H1 (cell line): ENCODE data around the gene HDAC3. TPM values are rescaled to one million over a fixed set of nuclear protein-coding genes. Genes with fewer than 3 reads are reported as not detected.

Experiments used
- CTCF ChIA-PET: fragments of 300-600 bp; sonication (Branson Sonifier 250); formaldehyde crosslinking; loops from one replicate; lab custom pipeline; 2021; ENCODE audit not compliant: partially characterized antibody; lab: Charles Lee
- POLR2A ChIA-PET: fragments of 300-600 bp; sonication (Branson Sonifier 250); formaldehyde crosslinking; loops from one replicate; lab custom pipeline; 2021; ENCODE audit warnings: inconsistent platforms; ENCODE audit not compliant: partially characterized antibody; lab: Charles Lee
- DNase-seq, 2 experiments: peaks; one replicate each; pipeline versions ENCODE4 v3.0.0 to v3.0.0-alpha.2; 2010 to 2022; ENCODE audit warnings: low spot score in 2 of 2, low read depth in 1 of 2, mixed read lengths in 1 of 2
- FAIRE-seq: peaks from 2 replicates; lab custom pipeline; 2011; peaks lifted over from hg19 to GRCh38; lab: Jason Lieb, UNC
- H2AFZ ChIP-seq: 2 replicates; pipeline ENCODE4 v1.8.1; 2012; ENCODE audit warnings: low read length, inconsistent platforms
- H2AK5ac ChIP-seq: 2 replicates; pipeline ENCODE4 v1.6.1; 2013; ENCODE audit warnings: low read depth, low read length
- H2BK120ac ChIP-seq: replicated peaks from 2 replicates; pipeline ENCODE3; 2013; ENCODE audit warnings: low read depth, low read length, inconsistent platforms
- H2BK12ac ChIP-seq: 2 replicates; pipeline ENCODE4 v1.6.1; 2013; ENCODE audit warnings: low read depth, low read length
- H2BK15ac ChIP-seq: 2 replicates; pipeline ENCODE4 v1.6.1; 2013; ENCODE audit warnings: low read length
- H2BK20ac ChIP-seq: 2 replicates; pipeline ENCODE4 v1.6.1; 2013; ENCODE audit warnings: low read length
- H2BK5ac ChIP-seq: 2 replicates; pipeline ENCODE4 v1.6.1; 2013; ENCODE audit warnings: low read depth, low read length
- H3K14ac ChIP-seq: 2 replicates; pipeline ENCODE4 v1.6.1; 2013; ENCODE audit warnings: inconsistent platforms; ENCODE audit not compliant: insufficient read length
- H3K18ac ChIP-seq: 2 replicates; pipeline ENCODE4 v1.6.1; 2013; ENCODE audit warnings: low read length; ENCODE audit errors: extremely low read depth
- H3K23ac ChIP-seq: 2 replicates; pipeline ENCODE4 v1.6.1; 2013; ENCODE audit warnings: inconsistent platforms; ENCODE audit not compliant: insufficient read length
- H3K23me2 ChIP-seq: 2 replicates; pipeline ENCODE4 v1.6.1; 2013; ENCODE audit warnings: low read depth, low read length
- H3K27ac ChIP-seq: 2 replicates; pipeline ENCODE4 v1.6.1; 2011; ENCODE audit warnings: low read depth, low read length, inconsistent platforms
- H3K27me3 ChIP-seq, 4 experiments: replicated peaks in 1 of 4; 1 replicate in 1 of 4; 2 replicates in 3 of 4; pipeline versions ENCODE4 v1.6.1 to v1.8.1; 2011 to 2013; ENCODE audit warnings: low read length in 3 of 4, mild to moderate bottlenecking in 3 of 4, inconsistent platforms in 2 of 4, mixed read lengths in 2 of 4, moderate library complexity in 1 of 4; ENCODE audit not compliant: control insufficient read depth in 3 of 4, insufficient read depth in 3 of 4; ENCODE audit errors: extremely low read depth in 1 of 4
- H3K36me3 ChIP-seq, 4 experiments: 2 replicates each; pipeline versions ENCODE4 v1.6.1 to v1.8.1; 2011 to 2013; ENCODE audit warnings: mild to moderate bottlenecking in 4 of 4, low read length in 3 of 4, moderate library complexity in 2 of 4, control low read depth in 1 of 4, inconsistent platforms in 1 of 4; ENCODE audit not compliant: insufficient read depth in 4 of 4, control insufficient read depth in 2 of 4
- H3K4ac ChIP-seq: replicated peaks from 2 replicates; pipeline ENCODE3; 2013; ENCODE audit warnings: low read length, low read depth, mixed read lengths, inconsistent platforms; ENCODE audit not compliant: insufficient read length
- H3K4me1 ChIP-seq, 4 experiments: replicated peaks in 1 of 4; 1 replicate in 1 of 4; 2 replicates in 3 of 4; pipeline versions ENCODE4 v1.6.1 to v1.8.1; 2011 to 2013; ENCODE audit warnings: low read length in 3 of 4, inconsistent platforms in 2 of 4, mixed read lengths in 1 of 4; ENCODE audit not compliant: insufficient read depth in 4 of 4, control insufficient read depth in 3 of 4
- H3K4me2 ChIP-seq, 2 experiments: 2 replicates each; pipeline versions ENCODE4 v1.6.1 to v1.8.1; 2011 to 2013; ENCODE audit warnings: low read depth in 2 of 2, low read length in 2 of 2, control low read depth in 1 of 2, inconsistent platforms in 1 of 2, mild to moderate bottlenecking in 1 of 2; ENCODE audit not compliant: insufficient read depth in 1 of 2
- H3K4me3 ChIP-seq, 4 experiments: fragments of 200-600, 300-600 bp in 1 of 4; sonication (generic), shearing (Covaris generic), sonication (Bioruptor Twin) in 1 of 4; 2 replicates each; pipeline versions ENCODE4 v1.5.1 to v1.8.1; 2011 to 2016; ENCODE audit warnings: low read length in 4 of 4, low read depth in 3 of 4, control low read depth in 2 of 4, inconsistent platforms in 2 of 4, mild to moderate bottlenecking in 2 of 4, mixed read lengths in 1 of 4, moderate library complexity in 1 of 4; ENCODE audit not compliant: insufficient read depth in 2 of 4; ENCODE audit errors: extremely low read depth in 1 of 4
- H3K56ac ChIP-seq: replicated peaks from 2 replicates; pipeline ENCODE3; 2013; ENCODE audit warnings: low read depth, mild to moderate bottlenecking, mixed read lengths, low read length, inconsistent platforms; ENCODE audit not compliant: insufficient read length
- H3K79me1 ChIP-seq: 2 replicates; pipeline ENCODE4 v1.6.1; 2013; ENCODE audit warnings: low read depth, low read length, control low read depth
- H3K79me2 ChIP-seq, 2 experiments: 2 replicates each; pipeline versions ENCODE4 v1.6.1 to v1.8.1; 2012 to 2013; ENCODE audit warnings: low read length in 2 of 2, mild to moderate bottlenecking in 2 of 2, inconsistent platforms in 1 of 2; ENCODE audit not compliant: insufficient read depth in 2 of 2, control insufficient read depth in 1 of 2
- H3K9ac ChIP-seq, 4 experiments: replicated peaks in 1 of 4; 1 replicate in 1 of 4; 2 replicates in 3 of 4; pipeline versions ENCODE4 v1.6.1 to v1.8.1; 2011 to 2013; ENCODE audit warnings: low read depth in 3 of 4, low read length in 3 of 4, control low read depth in 2 of 4, mild to moderate bottlenecking in 2 of 4, moderate library complexity in 2 of 4, inconsistent platforms in 1 of 4; ENCODE audit errors: extremely low read depth in 1 of 4
- H3K9me3 ChIP-seq, 2 experiments: 2 replicates each; pipeline versions ENCODE4 v1.6.1 to v1.8.1; 2012 to 2013; ENCODE audit warnings: mild to moderate bottlenecking in 2 of 2, moderate library complexity in 2 of 2, control low read depth in 1 of 2, inconsistent platforms in 1 of 2, low read depth in 1 of 2, low read length in 1 of 2, mixed read lengths in 1 of 2; ENCODE audit not compliant: insufficient read depth in 2 of 2
- H4K20me1 ChIP-seq, 2 experiments: replicated peaks in 1 of 2; 2 replicates each; pipeline versions ENCODE3 to v1.8.1; 2011 to 2013; ENCODE audit warnings: inconsistent platforms in 2 of 2, low read length in 2 of 2, mild to moderate bottlenecking in 1 of 2; ENCODE audit not compliant: insufficient read depth in 2 of 2, control insufficient read depth in 1 of 2
- H4K5ac ChIP-seq: 2 replicates; pipeline ENCODE4 v1.6.1; 2013; ENCODE audit warnings: low read length, low read depth, mixed read lengths, inconsistent platforms; ENCODE audit not compliant: insufficient read length
- H4K8ac ChIP-seq: 2 replicates; pipeline ENCODE4 v1.8.0; 2013; ENCODE audit warnings: mild to moderate bottlenecking, moderate library complexity, low read length, inconsistent platforms; ENCODE audit not compliant: insufficient read depth; ENCODE audit errors: extremely low read depth
- H4K91ac ChIP-seq: replicated peaks from 2 replicates; pipeline ENCODE3; 2013; ENCODE audit warnings: low read length, mixed read lengths, inconsistent platforms; ENCODE audit not compliant: insufficient read length
- CHD1 ChIP-seq: IDR thresholded peaks from 2 replicates; pipeline ENCODE4 v1.6.1; 2012; ENCODE audit warnings: low read depth, low read length, improper control_type of control experiment
- EGR1 ChIP-seq: IDR thresholded peaks from 2 replicates; pipeline ENCODE4 v1.6.1; 2011; ENCODE audit warnings: low read depth, low read length, borderline replicate concordance
- GTF2F1 ChIP-seq: IDR thresholded peaks from 2 replicates; pipeline ENCODE4 v1.6.1; 2012; ENCODE audit warnings: low read depth, low read length, improper control_type of control experiment, borderline replicate concordance
- MAX ChIP-seq: IDR thresholded peaks from 2 replicates; pipeline ENCODE4 v1.6.1; 2012; ENCODE audit warnings: inconsistent platforms
- SIX5 ChIP-seq: IDR thresholded peaks from 2 replicates; pipeline ENCODE4 v1.6.1; 2011; ENCODE audit warnings: mild to moderate bottlenecking, low read depth, low read length
- WGBS, 2 experiments: shearing (Covaris generic) in 1 of 2; methylation state at CpG; one replicate each; pipeline versions ENCODE4 v1.1.6 to v1.1.7; 2013 to 2015; ENCODE audit warnings: low lambda C conversion rate in 2 of 2, mixed read lengths in 2 of 2, inconsistent platforms in 1 of 2, low coverage in 1 of 2, missing lambda C conversion rate in 1 of 2; ENCODE audit not compliant: insufficient replicate concordance in 2 of 2, insufficient coverage in 1 of 2, insufficient read length in 1 of 2; ENCODE audit errors: extremely low coverage in 1 of 2, missing lambda C conversion rate in 1 of 2; 5-methylcytosine and 5-hydroxymethylcytosine counted together
- polyA plus RNA-seq, 7 experiments: library from polyadenylated mRNA; depleted of rRNA in 3 of 7; stranded (reverse) in 5 of 7; unstranded in 2 of 7; fragments of >200 nt in 5 of 7; fragments of 200-250 nt in 2 of 7; gene quantifications; 1 replicate in 5 of 7; 2 replicates in 1 of 7; 4 replicates in 1 of 7; pipeline versions ENCODE4 v1.2.1 to v1.2.3, GENCODE V29; 2011 to 2013; ENCODE audit warnings: missing spikeins in 2 of 7, mixed read lengths in 2 of 7
- total RNA-seq: library from RNA; stranded (reverse); fragmentation: NEBNext Ultra II Directional; extraction: Animal tissue kit (Norgen Biotek cat#: 25700); gene quantifications from 2 replicates; pipeline ENCODE4 v1.2.1, GENCODE V29; 2021

Gene HDAC3
- total and polyA plus RNA-seq, 2 of the 8 experiments (the other 6 are each of a cell fraction or from before 2014, with no cell fraction given): 99.0 to 120 TPM

- no peaks in the 10 kb centered on the region for H3K23me2 ChIP-seq
- H2AK5ac ChIP-seq: no peak overlapping the region
- ChIA-PET CTCF (interaction anchor here (0.6 to 2.5 kb wide), 12 partner anchors 10 to 287 kb away, joined by 3 to 8 read pairs (median 4); no protein-coding TSS in a partner anchor), POLR2A (interaction anchor here (0.9 to 4.3 kb wide), 4 partner anchors 10 to 214 kb away, joined by 4 to 23 read pairs (median 4); partner anchors contain the start of genes ARAP3 and FCHSD1)
- H2BK12ac ChIP-seq: no peak overlapping the region
- no peak overlapping the region for H3K23ac ChIP-seq
- no peak overlapping the region for H4K91ac ChIP-seq
- H3K4ac ChIP-seq: no peak overlapping the region
- WGBS, 2 experiments: 90% methylated on average over 8 of the region's 8 CpGs; no CpG with 5 or more reads in 1 of the 2 experiments
- no peak overlapping the region for H4K5ac ChIP-seq
- no peak overlapping the region for H2AFZ ChIP-seq
- H3K14ac ChIP-seq: no peak overlapping the region
- H3K79me1 ChIP-seq: no peaks in the 10 kb centered on the region
- no peaks in the 10 kb centered on the region for H3K79me2 ChIP-seq
- H4K8ac ChIP-seq: no peak overlapping the region
- H3K36me3 ChIP-seq: peaks cover 3 to 20% (median 16%) of the 10 kb centered on the region in 4 experiments; a peak in 6 of 8 replicates
- no peak overlapping the region for H2BK120ac ChIP-seq
- H3K9me3 ChIP-seq: no peaks in the 10 kb centered on the region
- TF ChIP-seq MAX (no peak), GTF2F1 (no peak), SIX5 (no peak), CHD1 (no peak), EGR1 (no peak)
- H2BK20ac ChIP-seq: no peak overlapping the region
- FAIRE-seq (no peak), DNase-seq (no peak)
- H2BK15ac ChIP-seq: no peak overlapping the region
- no peaks in the 10 kb centered on the region for H4K20me1 ChIP-seq
- H2BK5ac ChIP-seq: no peak overlapping the region
- no peak overlapping the region for H3K4me2 ChIP-seq
- no peaks in the 10 kb centered on the region for H3K27me3 ChIP-seq
- no peaks in the 10 kb centered on the region; a peak in 2 of 7 replicates for H3K4me1 ChIP-seq
- no peak overlapping the region for H3K27ac ChIP-seq
- no peak overlapping the region for H3K18ac ChIP-seq
- H3K56ac ChIP-seq: no peak overlapping the region
- H3K9ac ChIP-seq: no peak overlapping the region; a peak in 1 of 7 replicates
- H3K4me3 ChIP-seq: no peak overlapping the region
Measured at GRCh38 chr5:141663506-141663905, 26.9 kb upstream of the HDAC3 start.
